Adrenal gland (tissue), 5 donors: ENCODE results near the gene MDM2.

Experiments
- POLR2A ChIP-seq, 2 donors: fragments of 450-650 bp; IDR thresholded peaks; one replicate each; pipeline ENCODE4 v1.6.1; 2017; ENCODE audit warnings: antibody characterized with exemption in 2 of 2, mild to moderate bottlenecking in 2 of 2, moderate library complexity in 1 of 2
- TF ChIP-seq, protein P1 (sequence below), 6 experiments: fragments of 450-650 bp in 4 of 6; fragments of 200-600 bp in 2 of 6; sonication (generic) in 1 of 6; IDR thresholded peaks; 1 replicate in 5 of 6; 2 replicates in 1 of 6; pipeline versions ENCODE4 v1.5.1 to v1.8.0; 2016 to 2021; ENCODE audit warnings: antibody characterized with exemption in 6 of 6, mild to moderate bottlenecking in 2 of 6, moderate library complexity in 1 of 6
- donor health status: DM: no; HTN: no; CAD: no.

GRCh38 chr12:68798882-68799234, 9.1 kb upstream of the MDM2 start:
- no peak for TF ChIP-seq POLR2A (IDR thresholded peaks at IDR 0.05)
- TF ChIP-seq, protein P1, sequence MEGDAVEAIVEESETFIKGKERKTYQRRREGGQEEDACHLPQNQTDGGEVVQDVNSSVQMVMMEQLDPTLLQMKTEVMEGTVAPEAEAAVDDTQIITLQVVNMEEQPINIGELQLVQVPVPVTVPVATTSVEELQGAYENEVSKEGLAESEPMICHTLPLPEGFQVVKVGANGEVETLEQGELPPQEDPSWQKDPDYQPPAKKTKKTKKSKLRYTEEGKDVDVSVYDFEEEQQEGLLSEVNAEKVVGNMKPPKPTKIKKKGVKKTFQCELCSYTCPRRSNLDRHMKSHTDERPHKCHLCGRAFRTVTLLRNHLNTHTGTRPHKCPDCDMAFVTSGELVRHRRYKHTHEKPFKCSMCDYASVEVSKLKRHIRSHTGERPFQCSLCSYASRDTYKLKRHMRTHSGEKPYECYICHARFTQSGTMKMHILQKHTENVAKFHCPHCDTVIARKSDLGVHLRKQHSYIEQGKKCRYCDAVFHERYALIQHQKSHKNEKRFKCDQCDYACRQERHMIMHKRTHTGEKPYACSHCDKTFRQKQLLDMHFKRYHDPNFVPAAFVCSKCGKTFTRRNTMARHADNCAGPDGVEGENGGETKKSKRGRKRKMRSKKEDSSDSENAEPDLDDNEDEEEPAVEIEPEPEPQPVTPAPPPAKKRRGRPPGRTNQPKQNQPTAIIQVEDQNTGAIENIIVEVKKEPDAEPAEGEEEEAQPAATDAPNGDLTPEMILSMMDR (IDR thresholded peaks at IDR 0.05): no peak
